GM08714 (cell line): ENCODE measurements around the gene CCDC107.

Experiments
- H3K4me3 ChIP-seq: fragments of 200-500 bp; sonication (Bioruptor generic); 2 replicates; pipeline ENCODE4 v1.5.1; 2014; ENCODE audit warnings: mild to moderate bottlenecking, low read length, inconsistent platforms
- ZNF274 ChIP-seq: IDR thresholded peaks from 2 replicates; pipeline ENCODE4 v1.6.1; 2012; ENCODE audit warnings: mild to moderate bottlenecking, low read depth, low read length

The CCDC107 gene

DNA sequence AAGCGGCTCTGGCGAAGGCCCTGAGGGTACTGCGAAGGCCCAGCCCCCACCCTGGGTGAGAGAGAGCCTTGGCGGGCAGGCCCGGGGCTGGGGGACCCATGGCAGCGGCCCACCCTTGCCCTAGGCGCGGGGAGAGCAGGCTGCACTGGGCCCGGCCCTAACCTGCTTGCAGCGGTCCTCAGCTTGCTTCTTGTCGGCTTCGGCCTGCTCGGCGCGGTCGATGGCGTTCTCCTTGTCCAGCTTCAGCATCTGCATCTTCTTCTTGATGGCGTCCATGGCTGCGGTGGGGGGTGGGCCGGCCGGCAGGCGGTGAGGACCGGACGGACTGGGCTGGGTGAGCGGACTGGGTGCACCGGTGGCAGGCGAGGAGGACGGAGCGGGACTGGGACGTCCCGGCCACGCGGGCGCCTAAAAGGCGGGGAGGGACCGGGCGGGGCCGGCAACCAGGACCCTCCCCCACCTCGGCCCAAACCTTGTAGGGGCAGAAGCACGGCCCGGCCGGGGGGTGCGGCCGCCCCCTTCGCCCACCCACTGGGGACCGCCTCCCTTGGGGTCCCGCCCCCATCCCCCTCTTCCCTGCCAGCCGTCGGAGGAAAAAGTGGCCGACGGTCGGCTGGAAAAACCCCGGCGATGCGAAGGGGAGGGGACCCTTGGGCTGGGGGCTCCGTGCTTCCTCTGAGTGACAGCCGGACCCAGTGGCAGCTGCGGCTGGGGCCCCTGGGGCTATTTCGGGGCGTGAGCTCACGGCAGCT lies 31.6 kb downstream of the CCDC107 start, which contains the start of gene TPM2:
Gene TPM2, minus strand, starts transcription at position 384 of the 752 bp plus-strand sequence. Its CDS starts 108 bp downstream, at position 276.
- TF ChIP-seq ZNF274 = no peak
- peak within 1 kb of the TSS; percentile 74 for H3K4me3 ChIP-seq

DNA sequence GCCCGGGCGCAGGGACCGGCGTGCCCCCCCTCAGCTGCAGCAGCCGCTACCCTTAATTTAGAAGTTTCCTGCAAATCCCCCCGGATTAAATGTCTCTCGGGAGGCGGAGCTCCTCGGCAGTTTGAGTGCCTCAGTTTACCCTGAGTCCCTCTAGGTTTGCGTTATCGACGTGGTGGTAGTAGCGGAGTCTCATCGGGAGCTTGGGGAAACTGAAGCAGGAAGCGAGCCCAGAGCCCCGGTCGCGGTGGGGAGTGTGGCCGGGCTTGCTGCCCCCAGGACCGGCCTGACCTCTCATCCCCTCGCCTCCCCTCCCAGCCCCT lies 32.2 kb downstream of the CCDC107 start:
- H3K4me3 ChIP-seq = peak overlapping the region; percentile 74
- no peak for TF ChIP-seq ZNF274

DNA sequence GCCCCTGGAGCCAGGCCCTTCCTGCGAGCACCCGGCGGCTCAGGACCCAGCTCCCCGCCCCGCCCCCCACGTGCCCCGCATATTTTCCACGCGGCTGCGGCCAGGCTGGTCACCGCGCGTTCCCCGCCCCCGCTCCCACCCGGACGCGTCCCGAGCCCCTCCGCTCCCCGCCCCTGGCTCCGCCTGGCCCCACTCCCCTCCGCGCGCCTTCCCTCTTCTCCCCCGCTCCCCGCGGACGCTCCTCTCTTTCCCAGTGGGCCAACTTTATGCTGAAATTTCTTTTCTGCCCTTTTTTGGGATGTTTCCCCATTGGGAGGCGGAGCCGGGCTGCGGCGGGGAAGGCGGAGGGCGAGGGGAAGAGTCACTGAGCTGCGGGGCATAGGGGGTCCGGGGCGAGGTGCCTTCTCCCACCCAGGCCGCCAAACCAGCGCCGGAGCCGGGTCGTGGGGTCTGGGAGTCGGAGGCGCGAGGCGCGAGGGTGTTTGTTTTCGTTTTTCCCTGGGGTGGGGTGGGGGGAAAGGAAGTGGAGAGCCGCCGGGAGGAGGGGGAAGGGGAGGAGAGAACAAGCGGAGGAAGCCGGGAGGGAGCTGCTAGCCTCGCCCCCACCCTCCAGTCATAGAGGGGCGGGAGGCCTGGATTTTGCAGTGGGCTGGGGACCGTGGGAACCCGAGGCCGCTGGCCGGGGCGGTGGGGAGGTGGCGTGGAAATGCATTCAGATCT lies 32.7 kb downstream of the CCDC107 start:
- no peak for TF ChIP-seq ZNF274
- peak overlapping the region; percentile 74 for H3K4me3 ChIP-seq

DNA sequence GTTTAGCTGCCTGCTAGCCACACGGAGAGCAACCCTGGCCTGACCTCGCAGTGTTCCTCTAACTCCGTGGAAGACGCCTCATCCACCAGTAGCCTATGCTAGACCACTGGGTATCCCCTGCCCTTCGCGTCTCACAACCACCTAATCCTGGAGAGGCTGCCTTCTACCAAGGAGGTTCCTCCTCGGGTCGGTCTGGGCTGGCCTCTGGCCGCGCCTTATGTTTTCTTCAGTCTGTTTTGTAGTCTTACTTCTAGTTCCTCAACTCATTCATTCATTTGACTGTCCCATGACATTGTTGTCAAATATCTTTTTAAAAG lies 33.2 kb downstream of the CCDC107 start:
- no peak for TF ChIP-seq ZNF274
- H3K4me3 ChIP-seq = peak overlapping the region; percentile 74; the same call in 1 of the 2 replicates

DNA sequence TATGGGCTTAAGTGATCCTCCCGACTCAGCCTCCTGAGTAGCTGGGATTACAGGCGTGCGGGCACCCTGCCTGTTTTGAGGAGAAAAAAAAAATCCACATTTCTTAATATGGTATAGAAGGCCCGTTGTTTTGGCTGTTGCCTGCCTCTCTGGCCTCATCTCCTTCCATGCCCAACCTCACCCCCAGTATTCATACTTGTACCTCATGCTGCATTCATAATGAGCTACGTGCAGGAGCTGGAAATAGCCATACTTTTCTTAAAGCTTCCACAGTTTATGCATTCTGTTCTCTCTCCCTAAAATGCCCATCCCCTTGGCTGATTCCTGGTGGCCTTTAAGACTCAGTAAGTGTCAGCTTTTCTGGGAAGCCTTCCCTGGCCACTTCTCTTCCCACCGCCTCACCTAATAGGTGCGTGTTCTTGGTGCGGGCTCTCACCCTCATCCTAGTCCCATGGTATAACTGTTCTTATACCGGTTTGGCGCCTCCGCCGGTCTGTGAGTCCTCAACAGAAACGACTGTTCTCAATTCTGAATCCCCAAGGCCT lies 33.7 kb downstream of the CCDC107 start:
- H3K4me3 ChIP-seq = no peak overlapping the region
- no peak for TF ChIP-seq ZNF274

DNA sequence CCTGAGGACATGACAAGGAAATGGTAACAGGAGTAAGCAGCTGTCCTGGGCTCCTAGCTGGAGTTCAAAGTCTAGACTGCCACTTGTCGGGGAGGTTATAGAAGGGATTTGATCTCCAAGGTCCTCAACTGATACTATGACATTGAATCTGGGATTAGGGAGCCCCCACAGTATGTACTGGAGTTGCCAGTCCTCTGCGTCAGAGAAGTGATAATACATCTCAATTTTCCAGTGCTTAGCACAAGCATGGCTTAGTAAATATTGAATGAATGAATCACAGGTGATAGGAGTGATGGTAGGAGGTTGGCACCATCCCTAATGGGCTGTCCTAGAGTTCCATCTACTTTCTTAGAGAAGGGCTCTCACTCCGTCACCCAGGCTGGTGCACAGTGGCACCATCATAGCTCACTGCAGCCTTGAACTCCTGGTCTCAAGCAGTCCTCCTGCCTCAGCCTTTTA lies 37.9 kb downstream of the CCDC107 start:
- no peak for TF ChIP-seq ZNF274
- no peak overlapping the region for H3K4me3 ChIP-seq

DNA sequence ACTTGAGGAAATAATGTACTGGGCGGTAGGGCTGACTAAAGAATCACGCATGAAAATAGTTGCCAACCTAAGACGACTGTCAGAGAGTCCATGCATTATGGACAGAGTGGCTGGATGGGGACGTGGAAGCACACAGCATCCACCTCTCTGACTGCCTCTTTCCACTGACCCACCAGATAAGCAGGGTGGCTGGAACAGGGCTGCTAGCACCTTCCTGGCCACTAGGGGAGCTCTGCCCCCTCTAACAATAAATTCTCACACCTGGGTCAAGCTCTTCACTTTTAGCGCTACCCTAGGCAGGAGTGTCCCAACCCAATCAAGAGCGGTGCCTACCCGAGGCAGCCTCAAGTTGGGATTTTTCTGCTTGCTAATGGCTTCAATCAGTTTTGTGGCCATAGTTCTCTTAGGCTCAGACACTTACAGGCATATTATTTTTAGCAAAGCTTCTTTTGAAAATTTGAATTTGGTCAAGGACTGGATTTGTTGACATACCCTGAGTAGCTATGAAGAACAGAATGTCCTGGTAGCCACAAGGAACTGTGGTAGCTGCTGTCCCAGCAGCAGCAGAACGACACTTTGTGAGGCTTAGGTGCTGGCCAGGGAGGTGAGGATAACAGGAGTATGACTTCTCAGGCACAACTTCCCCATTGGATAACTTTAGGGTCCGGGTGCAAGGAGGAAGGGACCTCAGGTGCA lies 38.6 kb downstream of the CCDC107 start:
- H3K4me3 ChIP-seq = no peak overlapping the region

DNA sequence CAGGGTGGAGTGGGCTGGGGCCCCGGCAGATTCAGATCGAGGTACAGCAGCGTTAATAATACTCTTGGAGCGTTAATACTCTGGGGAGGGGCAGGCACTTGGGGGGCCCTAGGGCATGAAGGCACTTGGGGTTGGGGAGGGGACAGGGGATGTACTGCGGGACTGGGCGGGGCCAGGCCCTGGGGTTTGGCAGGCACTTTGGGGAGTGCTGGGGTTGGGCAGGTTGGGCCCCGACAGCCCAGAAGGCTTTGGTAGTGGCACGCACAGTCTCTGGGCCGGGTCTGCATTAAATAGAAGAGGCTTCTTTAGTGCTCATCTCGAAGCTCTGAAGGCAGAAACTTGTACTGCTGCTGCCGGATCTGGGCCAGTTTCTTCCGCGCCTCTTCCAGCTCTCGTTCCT lies 39.4 kb downstream of the CCDC107 start:
- TF ChIP-seq ZNF274 = no peak

More for the DNA sequence above, 38.6 kb downstream of the CCDC107 start:
- no peak for TF ChIP-seq ZNF274

DNA sequence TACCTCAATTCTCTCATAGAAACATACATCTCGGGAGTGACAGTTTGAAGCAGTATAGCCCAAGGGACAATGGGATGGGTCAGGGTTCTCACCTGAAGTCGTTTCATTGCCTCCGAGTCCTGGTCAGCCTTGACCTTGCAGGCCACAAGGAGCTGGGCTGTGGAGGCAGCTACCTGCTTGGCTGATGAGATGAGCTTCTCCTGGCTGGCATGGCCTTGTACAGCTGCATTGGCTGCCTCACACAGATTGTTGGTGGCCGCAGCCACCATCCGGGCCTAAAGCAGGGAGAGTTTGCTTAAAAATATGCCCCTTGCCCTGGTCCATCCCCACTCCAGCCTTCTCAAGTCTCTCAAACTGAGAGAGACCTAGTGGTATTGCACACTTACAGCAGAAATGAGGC lies 40.1 kb downstream of the CCDC107 start:
- TF ChIP-seq ZNF274 = no peak
- H3K4me3 ChIP-seq = no peak overlapping the region

More for the DNA sequence above, 39.4 kb downstream of the CCDC107 start:
- H3K4me3 ChIP-seq = no peak overlapping the region

DNA sequence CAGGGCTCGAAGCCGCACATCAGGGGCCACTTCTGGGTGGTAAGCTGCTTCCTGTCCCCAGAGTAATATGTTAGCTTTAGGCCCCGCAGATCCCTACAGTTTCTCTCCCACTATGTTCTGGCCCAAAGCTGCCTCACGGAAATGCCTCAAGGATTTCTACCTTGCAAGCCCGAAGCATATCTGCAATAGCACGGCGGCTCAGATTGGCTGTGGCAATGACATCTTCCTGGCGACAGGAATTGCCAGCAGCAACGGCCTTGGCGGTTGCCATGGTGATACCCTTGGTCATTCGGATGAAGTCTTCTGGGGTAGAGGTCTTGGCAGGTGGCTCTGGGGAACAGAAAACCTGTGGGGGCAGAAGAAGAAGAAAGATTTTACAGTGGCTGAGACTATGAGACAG lies 41.9 kb downstream of the CCDC107 start:
- no peak overlapping the region for H3K4me3 ChIP-seq
- no peak for TF ChIP-seq ZNF274

DNA sequence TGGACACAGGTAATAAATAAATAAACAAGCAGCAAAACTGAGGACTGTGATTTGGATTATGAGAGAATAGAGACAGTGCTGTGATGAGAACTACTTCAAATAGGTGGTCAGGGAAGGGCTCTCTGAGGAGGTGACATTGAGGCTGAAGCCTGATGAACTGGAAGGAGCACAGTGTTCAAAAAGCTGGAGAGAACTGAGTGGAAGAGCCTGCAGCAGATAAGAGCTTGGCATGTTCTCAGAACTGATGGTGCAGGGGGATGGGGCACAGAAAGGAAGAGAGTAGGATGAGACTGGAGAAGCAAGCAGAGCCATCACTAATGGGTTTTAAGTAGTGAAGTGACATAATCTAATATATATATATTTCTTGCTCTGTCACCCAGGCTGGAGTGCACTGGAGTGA lies 42.9 kb downstream of the CCDC107 start:
- H3K4me3 ChIP-seq = no peak overlapping the region
- no peak for TF ChIP-seq ZNF274

DNA sequence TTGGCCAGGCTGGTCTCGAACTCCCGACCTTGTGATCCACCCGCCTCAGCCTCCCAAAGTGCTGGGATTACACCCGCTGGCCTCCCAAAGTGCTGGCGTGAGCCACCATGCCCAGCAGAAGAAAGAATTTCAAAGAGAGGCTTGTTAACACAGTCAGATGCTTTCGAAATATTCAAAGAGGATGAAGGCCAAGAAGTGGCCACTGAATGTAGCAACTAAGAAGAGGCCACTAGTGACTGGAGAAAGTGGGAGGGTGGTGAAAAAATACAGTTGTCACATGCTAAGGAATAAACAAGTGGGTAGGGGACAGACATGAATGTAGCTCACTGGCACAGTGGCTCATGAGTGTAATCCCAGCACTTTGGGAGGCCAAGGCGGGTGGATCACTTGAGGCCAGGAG lies 44.6 kb downstream of the CCDC107 start:
- no peak overlapping the region for H3K4me3 ChIP-seq
- no peak for TF ChIP-seq ZNF274

DNA sequence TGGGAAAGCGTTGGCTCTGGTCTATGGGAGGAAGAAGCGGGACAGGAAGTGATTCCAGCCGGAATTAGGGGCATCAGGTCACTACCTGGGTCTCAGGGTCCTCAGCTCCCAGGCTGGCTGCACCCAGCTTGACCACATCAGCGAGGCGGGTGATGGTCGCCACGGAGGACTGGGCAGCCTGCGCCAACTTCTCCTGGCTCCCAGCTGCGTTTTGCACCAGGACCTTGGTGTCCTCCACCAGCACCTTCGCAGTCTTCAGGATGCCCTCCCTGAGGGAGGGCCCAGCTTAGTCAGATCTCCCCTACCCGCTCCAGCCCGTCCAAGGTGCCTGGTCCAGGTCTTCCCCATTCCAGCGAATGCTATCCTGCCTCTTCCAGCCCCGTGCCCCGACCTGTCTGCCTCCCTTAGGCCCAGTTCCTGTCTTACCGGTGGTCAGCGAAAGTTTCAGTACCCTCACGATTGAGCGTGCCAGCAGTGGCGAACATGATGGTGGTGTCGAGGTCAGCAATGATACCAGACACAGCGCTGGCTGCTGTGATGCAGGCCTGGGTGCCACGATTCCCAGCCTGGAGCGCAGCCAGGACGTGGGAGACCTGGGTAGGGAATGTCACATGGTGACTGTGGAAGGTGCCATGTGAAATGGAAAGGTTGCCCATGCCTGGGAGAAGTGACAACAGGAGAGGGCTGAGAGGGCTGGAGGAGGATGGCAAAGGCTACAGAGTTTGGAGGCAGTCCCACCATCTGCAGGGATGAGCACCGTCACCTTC lies 46.0 kb downstream of the CCDC107 start:
- no peak overlapping the region for H3K4me3 ChIP-seq
- no peak for TF ChIP-seq ZNF274

DNA sequence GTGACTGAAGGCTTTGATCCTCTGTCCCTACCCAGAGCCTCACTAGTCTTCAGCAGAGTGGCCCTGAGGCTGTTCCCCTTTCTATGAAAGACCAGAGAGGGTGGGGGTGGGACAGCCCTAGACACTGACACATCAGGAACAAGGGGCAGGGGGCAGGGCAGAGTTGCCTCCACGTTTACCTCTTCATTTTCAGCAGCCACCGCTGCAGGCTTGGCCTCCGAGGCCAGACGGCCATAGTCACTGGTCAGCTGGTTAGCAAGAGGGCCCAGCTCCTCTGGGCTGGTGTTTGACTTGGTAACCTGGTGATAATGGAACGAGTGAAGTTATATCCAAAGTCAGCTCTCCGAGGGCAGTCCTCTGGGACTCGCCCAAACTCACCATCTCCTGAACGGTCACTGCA lies 47.3 kb downstream of the CCDC107 start:
- no peak for TF ChIP-seq ZNF274

More for the DNA sequence above, 47.3 kb downstream of the CCDC107 start:
- no peak overlapping the region for H3K4me3 ChIP-seq
